HG02938 (cell line): Measurements from ENCODE around the gene PALLD.
"Not testable (repeated sequence)": the region's sequence is repeated elsewhere in the genome, so short reads cannot be mapped to it uniquely, and the experiment has no call there.

Source experiments
- ATAC-seq: cut with Tn5 transposase; IDR thresholded peaks from one replicate; pipeline ENCODE4 v1.9.1; 2021; ENCODE audit warnings: mild to moderate bottlenecking, moderate library complexity; ENCODE audit not compliant: unreplicated experiment

The PALLD gene

GRCh38 chr4:168691631-168692369 is 194.9 kb downstream of the PALLD start:
- ATAC-seq = no peak

- ATAC-seq = no peak
Measured at GRCh38 chr4:168693750-168694490, 197.1 kb downstream of the PALLD start.

GRCh38 chr4:168694667-168695066 is 197.8 kb downstream of the PALLD start:
- ATAC-seq = no peak

- ATAC-seq = no peak
Measured at GRCh38 chr4:168695288-168695687, 198.4 kb downstream of the PALLD start.

- no peak for ATAC-seq
Measured at GRCh38 chr4:168696280-168696679, 199.4 kb downstream of the PALLD start.

- ATAC-seq = no peak
Measured at GRCh38 chr4:168696826-168697225, 200.0 kb downstream of the PALLD start.

GRCh38 chr4:168699224-168699878 is 202.5 kb downstream of the PALLD start:
- no peak for ATAC-seq

GRCh38 chr4:168701061-168701460 is 204.2 kb downstream of the PALLD start:
- ATAC-seq = no peak

- ATAC-seq = not testable (repeated sequence)
Measured at GRCh38 chr4:168702581-168703087, 205.8 kb downstream of the PALLD start.

- no peak for ATAC-seq
Measured at GRCh38 chr4:168705121-168705520, 208.3 kb downstream of the PALLD start.

- ATAC-seq = no peak
Measured at GRCh38 chr4:168707205-168707604, 210.4 kb downstream of the PALLD start.

- ATAC-seq = no peak
Measured at GRCh38 chr4:168708108-168708507, 211.3 kb downstream of the PALLD start.

- ATAC-seq = no peak
Measured at GRCh38 chr4:168710353-168710946, 213.6 kb downstream of the PALLD start.

- no peak for ATAC-seq
Measured at GRCh38 chr4:168711197-168712140, 214.6 kb downstream of the PALLD start.

- ATAC-seq = no peak
Measured at GRCh38 chr4:168712316-168712890, 215.6 kb downstream of the PALLD start.

- ATAC-seq = no peak
Measured at GRCh38 chr4:168713253-168713652, 216.4 kb downstream of the PALLD start.

- no peak for ATAC-seq
Measured at GRCh38 chr4:168715896-168716295, 219.0 kb downstream of the PALLD start.

GRCh38 chr4:168716406-168717129 is 219.7 kb downstream of the PALLD start:
- ATAC-seq = no peak

- no peak for ATAC-seq
Measured at GRCh38 chr4:168717847-168718246, 221.0 kb downstream of the PALLD start.
